Kidney glomerular epithelial cell (primary cell): Measurements from ENCODE around the gene SLC34A3.

Experiments used
- DNase-seq: peaks from one replicate; lab custom pipeline; 2025; lab: John Stamatoyannopoulos, UW

Gene SLC34A3

GRCh38 chr9:137217276-137218211 lies 13.2 kb upstream of the SLC34A3 start:
- DNase-seq = peak; percentile 60

DNA sequence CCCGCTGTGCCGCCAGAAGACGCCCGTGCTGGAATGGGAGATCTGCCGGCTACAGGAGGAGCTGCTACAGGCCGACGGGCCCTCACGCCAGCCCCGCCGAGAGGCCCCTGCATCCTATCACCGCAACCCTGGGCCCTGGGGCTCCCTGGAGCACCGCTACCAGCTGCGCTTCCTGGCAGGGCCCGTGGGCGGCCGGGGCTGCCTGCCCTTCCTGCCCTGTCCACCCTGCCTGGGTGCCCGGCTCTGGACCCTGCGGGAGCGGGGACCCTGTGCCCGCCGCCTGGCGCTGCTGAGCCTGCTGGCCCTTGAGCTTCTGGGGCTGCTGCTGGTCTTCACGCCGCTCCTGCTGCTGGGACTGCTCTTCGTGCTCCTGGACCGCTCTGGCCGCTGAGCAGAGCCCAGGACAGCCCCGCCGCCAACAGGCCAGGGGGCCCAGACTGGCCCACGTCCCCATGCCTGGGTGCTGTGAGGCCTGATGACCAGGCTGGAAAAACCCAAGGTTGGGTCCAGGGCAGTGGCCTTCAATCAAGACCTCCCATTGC lies 12.4 kb upstream of the SLC34A3 start:
- DNase-seq = no peak

DNA sequence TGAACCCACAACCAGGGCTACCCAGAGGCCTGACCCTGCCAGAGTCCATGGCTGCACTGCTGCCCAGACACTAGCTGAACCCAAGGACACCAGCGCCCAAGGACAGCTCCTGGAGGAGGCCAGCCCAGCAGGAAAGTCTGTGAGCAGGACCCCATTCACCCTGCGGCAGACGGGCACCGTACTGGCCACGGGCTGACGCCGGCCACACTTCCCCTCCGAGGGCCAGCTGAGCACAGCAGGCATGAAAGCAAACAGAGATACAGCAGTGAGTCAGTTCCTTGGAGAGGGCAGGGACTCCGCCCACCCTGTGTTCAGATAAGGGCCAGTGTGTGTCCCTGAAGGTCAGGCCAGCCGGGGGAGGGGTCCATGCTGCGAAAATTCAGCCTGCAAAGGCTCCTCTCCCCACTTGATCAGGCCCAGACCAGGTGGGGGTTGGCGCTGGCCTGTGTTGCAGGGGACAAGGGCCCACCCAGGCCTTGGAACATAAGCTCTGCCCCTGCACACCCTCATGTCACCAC lies 11.9 kb upstream of the SLC34A3 start:
- peak; percentile 24 for DNase-seq

- DNase-seq = no peak
These were observed 10.9 kb upstream of the SLC34A3 start for GRCh38 chr9:137219757-137220316.

DNA sequence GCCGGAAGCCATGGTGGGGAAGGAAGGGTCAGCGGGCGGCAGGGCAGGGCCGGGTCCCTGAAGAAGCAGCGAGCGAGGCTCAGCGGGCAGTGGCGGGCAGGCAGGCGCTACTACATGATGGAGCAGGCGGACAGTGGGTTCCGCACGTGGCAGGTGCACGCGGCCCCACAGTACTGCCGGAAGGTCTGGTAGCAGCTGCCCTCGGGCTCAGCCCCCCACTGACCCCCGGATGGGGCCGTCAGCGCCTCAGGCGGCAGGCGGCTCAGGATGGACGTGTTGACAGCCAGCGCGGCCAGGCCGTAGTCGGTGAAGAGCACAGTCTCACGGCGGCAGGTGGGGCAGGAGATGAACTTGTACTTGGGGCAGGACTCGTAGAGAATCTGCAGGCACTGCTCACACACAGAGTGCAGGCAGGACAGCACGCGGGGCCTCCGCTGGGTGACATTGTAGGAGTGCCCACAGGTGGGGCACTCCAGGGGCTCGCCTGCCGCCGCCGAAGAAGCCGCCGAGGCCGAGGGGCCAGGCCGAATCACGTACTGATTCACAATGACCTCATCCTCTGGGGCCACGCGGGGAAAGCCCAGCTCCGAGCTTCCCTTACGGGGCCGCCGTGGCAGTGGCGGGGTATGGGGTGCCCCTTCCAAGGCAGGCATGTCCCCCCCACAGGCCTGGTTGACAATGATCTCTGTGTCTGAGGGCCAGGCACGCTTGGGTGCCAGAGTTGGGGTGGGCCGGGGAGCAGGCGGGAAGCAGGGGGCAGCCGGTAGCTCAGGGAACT lies 10.2 kb upstream of the SLC34A3 start:
- DNase-seq = no peak

DNA sequence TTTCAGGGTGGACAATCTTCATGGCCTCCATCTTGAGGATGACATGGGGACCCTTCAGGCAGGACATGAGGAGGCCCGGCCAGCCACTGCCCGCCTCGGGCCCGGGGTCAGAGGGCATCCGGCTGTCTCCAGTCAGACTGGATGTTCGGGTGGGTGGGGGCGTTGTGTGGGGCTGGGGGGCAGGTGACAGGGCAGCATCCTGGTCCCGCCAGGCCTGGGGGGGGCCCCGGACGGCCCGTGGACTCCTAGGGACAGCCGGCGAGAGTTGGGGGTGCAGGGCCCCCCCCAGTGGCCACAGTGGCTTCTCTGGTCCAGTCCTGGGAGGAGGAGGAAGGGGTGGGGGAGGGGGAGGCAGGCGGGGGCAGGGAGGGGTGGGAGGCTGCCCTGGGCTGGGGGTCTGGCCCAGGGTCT lies 9.6 kb upstream of the SLC34A3 start:
- DNase-seq = no peak

DNA sequence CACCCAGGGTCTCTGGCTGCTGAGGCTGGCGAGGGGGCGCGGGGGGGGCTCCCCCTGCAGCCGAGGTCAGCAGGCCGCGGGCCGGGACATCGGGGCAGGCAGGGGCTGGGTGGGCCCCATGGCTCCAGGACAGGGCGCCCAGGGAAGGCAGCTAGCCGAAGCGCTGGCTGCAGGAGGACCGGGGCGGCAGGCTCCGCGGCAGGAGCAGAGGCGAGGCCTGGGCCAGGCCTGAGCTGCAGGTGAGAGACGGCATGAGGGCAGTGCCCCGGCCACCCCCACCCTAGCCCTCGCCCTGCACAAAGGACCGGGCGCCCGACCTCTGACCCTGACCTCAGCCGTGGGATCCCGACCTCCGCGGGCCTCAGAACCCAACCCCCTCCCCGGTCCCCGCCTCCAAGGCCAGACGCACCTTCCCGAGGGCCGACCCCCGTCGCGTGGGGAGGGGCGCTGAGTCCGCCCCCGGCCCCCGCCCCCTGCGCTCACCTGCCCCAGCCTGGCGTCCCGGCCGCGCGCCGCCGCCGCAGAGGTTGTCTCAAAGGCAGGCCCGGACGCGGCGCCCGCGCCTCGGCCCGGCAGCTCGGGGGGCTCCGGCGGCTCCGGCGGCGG lies 9.1 kb upstream of the SLC34A3 start:
- no peak for DNase-seq

GRCh38 chr9:137222190-137223077 lies 8.3 kb upstream of the SLC34A3 start, which contains the start of gene RNF208:
RNF208 (minus strand) TSS chr9:137222240; CDS start chr9:137221212, 1,028 bp downstream.
- no peak for DNase-seq

- peak; percentile 93 for DNase-seq
These were observed 7.4 kb upstream of the SLC34A3 start for GRCh38 chr9:137223078-137223970.

DNA sequence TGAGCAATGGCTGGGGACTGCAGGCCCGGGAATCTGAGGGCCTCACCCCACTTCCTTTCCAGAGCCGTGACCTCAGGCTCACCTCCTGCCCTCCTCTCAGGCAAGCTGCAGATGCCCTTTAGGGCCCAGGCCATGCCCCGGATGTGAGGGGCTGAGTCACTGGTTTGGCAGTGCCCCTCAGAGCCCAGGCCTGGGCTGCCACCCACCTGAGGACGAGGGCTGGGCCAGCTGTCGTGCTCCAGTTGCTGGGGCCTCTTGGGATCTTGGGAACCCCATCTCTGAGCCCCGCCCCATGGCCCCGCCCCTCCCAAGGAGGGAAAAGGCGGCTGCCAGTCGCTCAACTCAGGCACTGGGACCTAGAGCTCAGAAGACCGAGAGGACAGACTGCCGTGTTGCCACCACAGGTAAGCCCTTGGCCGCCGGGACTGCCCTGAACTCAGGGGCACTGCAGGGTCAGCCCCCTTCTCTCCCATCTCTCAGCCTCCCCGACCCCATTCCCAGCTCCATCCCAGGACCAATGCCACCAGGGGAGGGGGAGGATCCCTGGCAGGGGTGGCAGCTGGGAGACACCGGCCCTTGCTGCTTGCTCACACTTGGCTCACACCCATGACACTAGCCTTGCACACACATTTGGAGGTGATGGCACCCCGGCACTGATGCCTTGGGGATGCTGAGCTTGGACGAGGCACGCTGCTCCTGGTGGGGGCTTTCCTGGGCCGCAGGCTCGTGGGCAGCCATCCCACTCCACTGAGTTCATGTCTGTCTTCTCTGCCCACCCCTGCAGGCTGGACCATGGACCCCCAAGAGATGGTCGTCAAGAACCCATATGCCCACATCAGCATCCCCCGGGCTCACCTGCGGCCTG lies 5.6 kb upstream of the SLC34A3 start, which contains the start of gene CYSRT1:
TSS of gene CYSRT1 (plus strand) at position 345 of the 865 bp plus-strand sequence. CDS start at position 793, 448 bp downstream.
- DNase-seq = no peak

- no peak for DNase-seq
These were observed 4.9 kb upstream of the SLC34A3 start for GRCh38 chr9:137225699-137226331.

- no peak for DNase-seq
These were observed 4.2 kb upstream of the SLC34A3 start for GRCh38 chr9:137226338-137227053.

GRCh38 chr9:137227054-137227852 lies 3.4 kb upstream of the SLC34A3 start, which contains the start of gene RNF224:
RNF224 (plus strand) TSS chr9:137227502; CDS start chr9:137228336, 834 bp downstream.
- peak; percentile 71 for DNase-seq

- no peak for DNase-seq
These were observed 2.7 kb upstream of the SLC34A3 start for GRCh38 chr9:137227853-137228505.

- DNase-seq = no peak
These were observed 2.2 kb upstream of the SLC34A3 start for GRCh38 chr9:137228506-137228967.
